Left lung (tissue), 10 donors: Measurements from ENCODE around the gene PELI1. TPM values are rescaled to one million over a fixed set of nuclear protein-coding genes. Genes with fewer than 3 reads are reported as not detected.

Source experiments
- ATAC-seq: fragments of 200-7000 bp; cut with Tn5 transposase; one replicate; pipeline ENCODE4 v1.9.1; 2020; ENCODE audit warnings: moderate library complexity
- DNase-seq, 4 donors: peaks; one replicate each; pipeline ENCODE4 v3.0.0-alpha.2; 2013 to 2020
- H3K27ac ChIP-seq, 2 donors: fragments of 200-600 bp; sonication (generic) in 1 of 2; one replicate each; pipeline versions ENCODE4 v1.5.0 to v1.8.0; 2020 to 2021
- H3K27me3 ChIP-seq, 2 donors: fragments of 200-600 bp; sonication (generic) in 1 of 2; one replicate each; pipeline versions ENCODE4 v1.5.0 to v1.8.0; 2020 to 2021
- H3K36me3 ChIP-seq, 2 donors: fragments of 200-600 bp; sonication (generic) in 1 of 2; one replicate each; pipeline versions ENCODE4 v1.5.0 to v1.8.0; 2020 to 2021
- H3K4me1 ChIP-seq, 2 donors: fragments of 200-600 bp; one replicate each; pipeline ENCODE4 v1.8.0; 2021
- H3K4me3 ChIP-seq, 2 donors: fragments of 200-600 bp; sonication (generic) in 1 of 2; one replicate each; pipeline versions ENCODE4 v1.5.0 to v1.8.0; 2020 to 2021; ENCODE audit warnings: mild to moderate bottlenecking in 1 of 2
- H3K9me3 ChIP-seq, 2 donors: fragments of 200-600 bp; sonication (generic) in 1 of 2; one replicate each; pipeline versions ENCODE4 v1.5.0 to v1.8.0; 2020 to 2021
- CTCF ChIP-seq, 2 donors: fragments of 200-600 bp; sonication (generic) in 1 of 2; IDR thresholded peaks; one replicate each; pipeline versions ENCODE4 v1.5.0 to v1.8.0; 2021; ENCODE audit warnings: antibody characterized with exemption in 2 of 2
- intact Hi-C, 2 donors: fragments of 100-400 bp; cut with DNase I; formaldehyde crosslinking; loops; one replicate each; pipeline versions ENCODE4 v1.11.2 to v1.14.2; 2022
- polyA plus RNA-seq, 6 donors: library from polyadenylated mRNA; unstranded; fragments of 120-200 nt; gene quantifications; one replicate each; pipeline ENCODE4 v1.2.1, GENCODE V29; 2013; ENCODE audit not compliant: insufficient read length in 6 of 6
- total RNA-seq, 2 donors: library from RNA; stranded (reverse); fragmentation: NEBNext Ultra II Directional; extraction: Animal tissue kit (Norgen Biotek cat#: 25700); gene quantifications; one replicate each; pipeline ENCODE4 v1.2.1, GENCODE V29; 2021
- donor health status: DM: no; HTN: yes; CAD: no.
- donor health status: DM: no; HTN: no; CAD: no.

Gene PELI1
- total and polyA plus RNA-seq, 8 donors: 32.0 to 41.3 (median 34.6) TPM

GRCh38 chr2:64139956-64140355, 4.3 kb downstream of the PELI1 start:
- peak overlapping the region; percentile 9 to 10 for H3K27ac ChIP-seq
- ATAC-seq: no peak
- peaks cover 6 to 74% of the 10 kb centered on the region in 2 donors for H3K4me1 ChIP-seq

GRCh38 chr2:64137996-64138395, 6.2 kb downstream of the PELI1 start:
- Histone ChIP-seq H3K4me3 (no peak overlapping the region), H3K4me1 (peaks cover 6 to 89% of the 10 kb centered on the region in 2 donors), H3K27me3 (no peaks in the 10 kb centered on the region), H3K27ac (peak overlapping the region in 1 of 2 donors; percentile 65), H3K36me3 (no peaks in the 10 kb centered on the region), H3K9me3 (no peaks in the 10 kb centered on the region)
- ATAC-seq (peak; percentile 71), DNase-seq (peak in 2 of 4 donors; percentile 36 to 45)
- no peak for TF ChIP-seq CTCF (IDR thresholded peaks at IDR 0.05)
- intact Hi-C loops: no loop called here

More at GRCh38 chr2:64139956-64140355, 4.3 kb downstream of the PELI1 start:
- H3K9me3 ChIP-seq: no peaks in the 10 kb centered on the region
- H3K36me3 ChIP-seq: no peaks in the 10 kb centered on the region
- intact Hi-C loops: loop anchor here in 1 of 2 donors (5.0 kb wide), 1 partner anchor 78 kb away; no protein-coding TSS in a partner anchor
- H3K27me3 ChIP-seq: no peaks in the 10 kb centered on the region
- DNase-seq: no peak
- TF ChIP-seq CTCF (IDR thresholded peaks at IDR 0.05): no peak
- no peak overlapping the region for H3K4me3 ChIP-seq

- no peak overlapping the region for H3K4me3 ChIP-seq
- peak overlapping the region in 1 of 2 donors; percentile 65 for H3K27ac ChIP-seq
- DNase-seq (no peak), ATAC-seq (no peak)
- TF ChIP-seq CTCF (IDR thresholded peaks at IDR 0.05): no peak
- no peaks in the 10 kb centered on the region for H3K27me3 ChIP-seq
- H3K9me3 ChIP-seq: no peaks in the 10 kb centered on the region
- H3K36me3 ChIP-seq: no peaks in the 10 kb centered on the region
- intact Hi-C loops: no loop called here
- peaks cover 6 to 91% of the 10 kb centered on the region in 2 donors for H3K4me1 ChIP-seq
Observed at GRCh38 chr2:64137567-64137966, 6.7 kb downstream of the PELI1 start.

GRCh38 chr2:64135421-64135820, 8.8 kb downstream of the PELI1 start:
- Histone ChIP-seq H3K9me3 (no peaks in the 10 kb centered on the region), H3K4me3 (no peak overlapping the region), H3K27ac (peak overlapping the region in 1 of 2 donors; percentile 16), H3K27me3 (no peaks in the 10 kb centered on the region), H3K36me3 (no peaks in the 10 kb centered on the region), H3K4me1 (peaks cover 6 to 75% of the 10 kb centered on the region in 2 donors)
- intact Hi-C loops: no loop called here
- DNase-seq: no peak
- ATAC-seq: no peak
- no peak for TF ChIP-seq CTCF (IDR thresholded peaks at IDR 0.05)

- no peak for DNase-seq
- H3K36me3 ChIP-seq: no peaks in the 10 kb centered on the region
- H3K27ac ChIP-seq: no peak overlapping the region
- H3K27me3 ChIP-seq: no peaks in the 10 kb centered on the region
- H3K9me3 ChIP-seq: no peaks in the 10 kb centered on the region
- intact Hi-C loops: no loop called here
- peaks cover 6 to 75% of the 10 kb centered on the region in 2 donors for H3K4me1 ChIP-seq
- no peak for TF ChIP-seq CTCF (IDR thresholded peaks at IDR 0.05)
- no peak overlapping the region for H3K4me3 ChIP-seq
- ATAC-seq: no peak
Observed at GRCh38 chr2:64134813-64135212, 9.4 kb downstream of the PELI1 start.
